Measurements from ENCODE around the gene PLCD3.

DNA sequence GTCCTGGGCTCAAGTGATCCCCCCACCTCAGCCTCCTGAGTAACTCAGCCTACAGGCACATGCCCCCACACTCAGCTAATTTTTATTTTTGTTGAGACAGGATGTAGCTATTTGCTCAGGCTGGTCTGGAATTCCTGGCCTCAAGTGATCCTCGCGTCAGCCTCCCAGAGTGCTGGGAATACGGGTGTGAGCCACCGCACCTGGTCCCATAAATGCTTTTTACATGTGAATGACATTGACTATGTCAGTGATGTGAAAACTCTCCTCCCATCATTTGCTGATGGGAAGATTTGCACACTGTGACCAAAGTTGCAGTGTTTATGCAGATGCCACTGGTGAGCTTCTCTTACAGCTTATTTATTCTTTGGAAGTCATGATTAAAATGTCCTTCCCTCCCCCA lies 15.0 kb downstream of the PLCD3 start:
- no peak for TF ChIP-seq SIN3A (IDR thresholded peaks at IDR 0.05; ENCODE audit: low read depth, low read length)
- TF ChIP-seq, protein P1, sequence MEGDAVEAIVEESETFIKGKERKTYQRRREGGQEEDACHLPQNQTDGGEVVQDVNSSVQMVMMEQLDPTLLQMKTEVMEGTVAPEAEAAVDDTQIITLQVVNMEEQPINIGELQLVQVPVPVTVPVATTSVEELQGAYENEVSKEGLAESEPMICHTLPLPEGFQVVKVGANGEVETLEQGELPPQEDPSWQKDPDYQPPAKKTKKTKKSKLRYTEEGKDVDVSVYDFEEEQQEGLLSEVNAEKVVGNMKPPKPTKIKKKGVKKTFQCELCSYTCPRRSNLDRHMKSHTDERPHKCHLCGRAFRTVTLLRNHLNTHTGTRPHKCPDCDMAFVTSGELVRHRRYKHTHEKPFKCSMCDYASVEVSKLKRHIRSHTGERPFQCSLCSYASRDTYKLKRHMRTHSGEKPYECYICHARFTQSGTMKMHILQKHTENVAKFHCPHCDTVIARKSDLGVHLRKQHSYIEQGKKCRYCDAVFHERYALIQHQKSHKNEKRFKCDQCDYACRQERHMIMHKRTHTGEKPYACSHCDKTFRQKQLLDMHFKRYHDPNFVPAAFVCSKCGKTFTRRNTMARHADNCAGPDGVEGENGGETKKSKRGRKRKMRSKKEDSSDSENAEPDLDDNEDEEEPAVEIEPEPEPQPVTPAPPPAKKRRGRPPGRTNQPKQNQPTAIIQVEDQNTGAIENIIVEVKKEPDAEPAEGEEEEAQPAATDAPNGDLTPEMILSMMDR (IDR thresholded peaks at IDR 0.05 in 2 of 3, conservative IDR thresholded peaks at IDR 0.05 in 1 of 3; ENCODE audit: control insufficient read depth in 2 of 3, extremely low read depth in 1 of 3, insufficient read depth in 1 of 3, low read depth in 3 of 3, low read length in 3 of 3), result no peak
- no peak for TF ChIP-seq NFIC (IDR thresholded peaks at IDR 0.05; ENCODE audit: low read depth, low read length)
- TF ChIP-seq, protein P2, sequence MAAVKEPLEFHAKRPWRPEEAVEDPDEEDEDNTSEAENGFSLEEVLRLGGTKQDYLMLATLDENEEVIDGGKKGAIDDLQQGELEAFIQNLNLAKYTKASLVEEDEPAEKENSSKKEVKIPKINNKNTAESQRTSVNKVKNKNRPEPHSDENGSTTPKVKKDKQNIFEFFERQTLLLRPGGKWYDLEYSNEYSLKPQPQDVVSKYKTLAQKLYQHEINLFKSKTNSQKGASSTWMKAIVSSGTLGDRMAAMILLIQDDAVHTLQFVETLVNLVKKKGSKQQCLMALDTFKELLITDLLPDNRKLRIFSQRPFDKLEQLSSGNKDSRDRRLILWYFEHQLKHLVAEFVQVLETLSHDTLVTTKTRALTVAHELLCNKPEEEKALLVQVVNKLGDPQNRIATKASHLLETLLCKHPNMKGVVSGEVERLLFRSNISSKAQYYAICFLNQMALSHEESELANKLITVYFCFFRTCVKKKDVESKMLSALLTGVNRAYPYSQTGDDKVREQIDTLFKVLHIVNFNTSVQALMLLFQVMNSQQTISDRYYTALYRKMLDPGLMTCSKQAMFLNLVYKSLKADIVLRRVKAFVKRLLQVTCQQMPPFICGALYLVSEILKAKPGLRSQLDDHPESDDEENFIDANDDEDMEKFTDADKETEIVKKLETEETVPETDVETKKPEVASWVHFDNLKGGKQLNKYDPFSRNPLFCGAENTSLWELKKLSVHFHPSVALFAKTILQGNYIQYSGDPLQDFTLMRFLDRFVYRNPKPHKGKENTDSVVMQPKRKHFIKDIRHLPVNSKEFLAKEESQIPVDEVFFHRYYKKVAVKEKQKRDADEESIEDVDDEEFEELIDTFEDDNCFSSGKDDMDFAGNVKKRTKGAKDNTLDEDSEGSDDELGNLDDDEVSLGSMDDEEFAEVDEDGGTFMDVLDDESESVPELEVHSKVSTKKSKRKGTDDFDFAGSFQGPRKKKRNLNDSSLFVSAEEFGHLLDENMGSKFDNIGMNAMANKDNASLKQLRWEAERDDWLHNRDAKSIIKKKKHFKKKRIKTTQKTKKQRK (IDR thresholded peaks at IDR 0.05; ENCODE audit: low read depth, low read length), result no peak
- TF ChIP-seq, protein P3, sequence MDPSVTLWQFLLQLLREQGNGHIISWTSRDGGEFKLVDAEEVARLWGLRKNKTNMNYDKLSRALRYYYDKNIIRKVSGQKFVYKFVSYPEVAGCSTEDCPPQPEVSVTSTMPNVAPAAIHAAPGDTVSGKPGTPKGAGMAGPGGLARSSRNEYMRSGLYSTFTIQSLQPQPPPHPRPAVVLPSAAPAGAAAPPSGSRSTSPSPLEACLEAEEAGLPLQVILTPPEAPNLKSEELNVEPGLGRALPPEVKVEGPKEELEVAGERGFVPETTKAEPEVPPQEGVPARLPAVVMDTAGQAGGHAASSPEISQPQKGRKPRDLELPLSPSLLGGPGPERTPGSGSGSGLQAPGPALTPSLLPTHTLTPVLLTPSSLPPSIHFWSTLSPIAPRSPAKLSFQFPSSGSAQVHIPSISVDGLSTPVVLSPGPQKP (IDR thresholded peaks at IDR 0.05; ENCODE audit: low read depth, low read length), result no peak
- no peak for TF ChIP-seq SMC3 (IDR thresholded peaks at IDR 0.05; ENCODE audit: borderline replicate concordance, low read length)
- TF ChIP-seq RAD51 (IDR thresholded peaks at IDR 0.05), result no peak
